Ishikawa (cell line): ENCODE results near the gene ZIC3.

Source experiments
- CEBPB ChIP-seq: IDR thresholded peaks from 2 replicates; pipeline ENCODE4 v1.6.1; 2012
- CREB1 ChIP-seq: IDR thresholded peaks from 2 replicates; pipeline ENCODE4 v1.6.1; 2012; ENCODE audit warnings: low read depth
- EGR1 ChIP-seq: IDR thresholded peaks from 2 replicates; pipeline ENCODE4 v1.6.1; 2012
- EP300 ChIP-seq: IDR thresholded peaks from 2 replicates; pipeline ENCODE4 v1.6.1; 2012; ENCODE audit warnings: borderline replicate concordance
- FOXM1 ChIP-seq: IDR thresholded peaks from 2 replicates; pipeline ENCODE4 v1.6.1; 2012; ENCODE audit warnings: low read depth, borderline replicate concordance
- NFIC ChIP-seq: IDR thresholded peaks from 2 replicates; pipeline ENCODE4 v1.6.1; 2012
- RAD21 ChIP-seq: IDR thresholded peaks from 2 replicates; pipeline ENCODE4 v1.6.1; 2012; ENCODE audit warnings: low read depth
- TAF1 ChIP-seq: IDR thresholded peaks from 2 replicates; pipeline ENCODE4 v1.6.1; 2012; ENCODE audit warnings: low read depth, mild to moderate bottlenecking
- TCF12 ChIP-seq: IDR thresholded peaks from 2 replicates; pipeline ENCODE4 v1.6.1; 2012; ENCODE audit warnings: low read depth
- TEAD4 ChIP-seq: IDR thresholded peaks from 2 replicates; pipeline ENCODE4 v1.6.1; 2012
- YY1 ChIP-seq: IDR thresholded peaks from 2 replicates; pipeline ENCODE4 v1.6.1; 2012; ENCODE audit warnings: low read depth
- ZBTB7A ChIP-seq: IDR thresholded peaks from 2 replicates; pipeline ENCODE4 v1.6.1; 2012; ENCODE audit warnings: low read depth
- TF ChIP-seq, protein P1 (sequence below): IDR thresholded peaks from 2 replicates; pipeline ENCODE4 v1.6.1; 2012
- TF ChIP-seq, protein P2 (sequence below): IDR thresholded peaks from 2 replicates; pipeline ENCODE4 v1.6.1; 2012
- TF ChIP-seq, protein P3 (sequence below): IDR thresholded peaks from 2 replicates; pipeline ENCODE4 v1.6.1; 2012; ENCODE audit warnings: low read depth, mild to moderate bottlenecking

Gene ZIC3

DNA sequence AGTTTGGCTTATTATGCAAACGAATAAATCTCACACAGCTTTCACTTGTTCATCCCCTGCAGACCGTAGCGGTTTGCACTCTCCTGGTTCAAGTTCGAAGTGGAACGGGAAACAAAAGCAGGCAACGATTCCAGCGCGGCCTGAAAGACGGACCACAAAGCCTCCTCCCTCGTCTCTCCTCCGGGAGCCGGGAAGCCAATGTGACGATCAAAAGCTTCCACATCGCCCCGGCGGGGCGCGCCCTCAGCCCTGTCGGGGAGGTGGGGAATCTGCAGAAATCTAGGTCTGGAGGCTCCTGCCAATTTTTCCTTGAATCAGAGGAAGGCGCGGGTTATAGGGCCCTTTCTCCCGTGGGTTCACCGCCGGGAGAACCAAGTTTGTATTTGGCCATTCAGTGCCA, 16.9 kb upstream of the ZIC3 start:
- no peak for TF ChIP-seq RAD21
- TF ChIP-seq NFIC = no peak
- no peak for TF ChIP-seq TCF12
- no peak for TF ChIP-seq ZBTB7A
- TF ChIP-seq, protein P1, sequence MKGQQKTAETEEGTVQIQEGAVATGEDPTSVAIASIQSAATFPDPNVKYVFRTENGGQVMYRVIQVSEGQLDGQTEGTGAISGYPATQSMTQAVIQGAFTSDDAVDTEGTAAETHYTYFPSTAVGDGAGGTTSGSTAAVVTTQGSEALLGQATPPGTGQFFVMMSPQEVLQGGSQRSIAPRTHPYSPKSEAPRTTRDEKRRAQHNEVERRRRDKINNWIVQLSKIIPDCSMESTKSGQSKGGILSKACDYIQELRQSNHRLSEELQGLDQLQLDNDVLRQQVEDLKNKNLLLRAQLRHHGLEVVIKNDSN = no peak
- TF ChIP-seq YY1 = no peak
- TF ChIP-seq CEBPB = no peak
- no peak for TF ChIP-seq CREB1
- TF ChIP-seq FOXM1 = no peak
- TF ChIP-seq EGR1 = no peak
- no peak for TF ChIP-seq TAF1

DNA sequence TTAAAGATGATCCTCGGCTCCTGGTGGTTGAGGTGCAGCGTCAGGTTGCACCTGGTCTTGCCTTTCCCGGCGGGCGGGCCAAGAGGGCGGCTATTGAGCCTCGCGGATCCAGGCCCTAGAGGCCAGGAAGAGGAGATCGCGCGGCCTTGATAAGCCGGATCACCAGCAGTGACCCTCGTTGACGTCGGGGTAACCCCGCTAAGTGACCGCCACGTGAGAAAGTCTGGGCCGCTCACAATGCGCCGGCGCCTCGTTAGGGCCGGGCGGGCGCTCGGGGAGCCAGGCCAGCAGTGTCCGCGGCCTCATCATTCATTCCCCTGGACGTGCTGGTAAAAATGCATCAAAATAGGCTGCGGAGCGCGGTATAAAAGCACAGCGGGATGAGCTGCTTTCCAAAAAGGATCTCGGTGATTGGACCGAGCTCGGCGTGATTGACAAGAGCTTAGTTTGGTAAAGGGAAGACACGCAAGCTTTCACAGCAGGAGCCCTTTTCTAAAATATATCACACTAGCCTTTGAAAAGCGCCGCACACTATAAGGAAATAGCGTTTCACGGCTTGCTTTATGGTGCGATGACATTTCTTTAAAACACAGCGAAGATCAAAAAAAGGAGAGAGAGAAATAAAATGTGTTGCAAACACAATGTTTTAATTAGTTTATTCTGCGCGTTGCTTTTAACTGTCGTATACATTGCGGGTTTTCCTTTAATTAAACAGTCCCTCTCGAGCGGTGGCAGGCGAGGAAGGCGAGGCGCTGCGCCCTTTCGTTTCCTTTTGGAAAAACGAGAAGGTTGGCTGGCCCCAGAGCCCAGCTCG, 15.9 kb upstream of the ZIC3 start:
- TF ChIP-seq EGR1 (no peak), TEAD4 (no peak), NFIC (no peak), CREB1 (no peak), TCF12 (no peak), ZBTB7A (no peak), EP300 (no peak), YY1 (no peak), FOXM1 (no peak), RAD21 (no peak), CEBPB (no peak), TAF1 (no peak)
- TF ChIP-seq, protein P2, sequence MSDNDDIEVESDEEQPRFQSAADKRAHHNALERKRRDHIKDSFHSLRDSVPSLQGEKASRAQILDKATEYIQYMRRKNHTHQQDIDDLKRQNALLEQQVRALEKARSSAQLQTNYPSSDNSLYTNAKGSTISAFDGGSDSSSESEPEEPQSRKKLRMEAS = no peak
- TF ChIP-seq, protein P1 = no peak
- TF ChIP-seq, protein P3, sequence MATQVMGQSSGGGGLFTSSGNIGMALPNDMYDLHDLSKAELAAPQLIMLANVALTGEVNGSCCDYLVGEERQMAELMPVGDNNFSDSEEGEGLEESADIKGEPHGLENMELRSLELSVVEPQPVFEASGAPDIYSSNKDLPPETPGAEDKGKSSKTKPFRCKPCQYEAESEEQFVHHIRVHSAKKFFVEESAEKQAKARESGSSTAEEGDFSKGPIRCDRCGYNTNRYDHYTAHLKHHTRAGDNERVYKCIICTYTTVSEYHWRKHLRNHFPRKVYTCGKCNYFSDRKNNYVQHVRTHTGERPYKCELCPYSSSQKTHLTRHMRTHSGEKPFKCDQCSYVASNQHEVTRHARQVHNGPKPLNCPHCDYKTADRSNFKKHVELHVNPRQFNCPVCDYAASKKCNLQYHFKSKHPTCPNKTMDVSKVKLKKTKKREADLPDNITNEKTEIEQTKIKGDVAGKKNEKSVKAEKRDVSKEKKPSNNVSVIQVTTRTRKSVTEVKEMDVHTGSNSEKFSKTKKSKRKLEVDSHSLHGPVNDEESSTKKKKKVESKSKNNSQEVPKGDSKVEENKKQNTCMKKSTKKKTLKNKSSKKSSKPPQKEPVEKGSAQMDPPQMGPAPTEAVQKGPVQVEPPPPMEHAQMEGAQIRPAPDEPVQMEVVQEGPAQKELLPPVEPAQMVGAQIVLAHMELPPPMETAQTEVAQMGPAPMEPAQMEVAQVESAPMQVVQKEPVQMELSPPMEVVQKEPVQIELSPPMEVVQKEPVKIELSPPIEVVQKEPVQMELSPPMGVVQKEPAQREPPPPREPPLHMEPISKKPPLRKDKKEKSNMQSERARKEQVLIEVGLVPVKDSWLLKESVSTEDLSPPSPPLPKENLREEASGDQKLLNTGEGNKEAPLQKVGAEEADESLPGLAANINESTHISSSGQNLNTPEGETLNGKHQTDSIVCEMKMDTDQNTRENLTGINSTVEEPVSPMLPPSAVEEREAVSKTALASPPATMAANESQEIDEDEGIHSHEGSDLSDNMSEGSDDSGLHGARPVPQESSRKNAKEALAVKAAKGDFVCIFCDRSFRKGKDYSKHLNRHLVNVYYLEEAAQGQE = no peak

DNA sequence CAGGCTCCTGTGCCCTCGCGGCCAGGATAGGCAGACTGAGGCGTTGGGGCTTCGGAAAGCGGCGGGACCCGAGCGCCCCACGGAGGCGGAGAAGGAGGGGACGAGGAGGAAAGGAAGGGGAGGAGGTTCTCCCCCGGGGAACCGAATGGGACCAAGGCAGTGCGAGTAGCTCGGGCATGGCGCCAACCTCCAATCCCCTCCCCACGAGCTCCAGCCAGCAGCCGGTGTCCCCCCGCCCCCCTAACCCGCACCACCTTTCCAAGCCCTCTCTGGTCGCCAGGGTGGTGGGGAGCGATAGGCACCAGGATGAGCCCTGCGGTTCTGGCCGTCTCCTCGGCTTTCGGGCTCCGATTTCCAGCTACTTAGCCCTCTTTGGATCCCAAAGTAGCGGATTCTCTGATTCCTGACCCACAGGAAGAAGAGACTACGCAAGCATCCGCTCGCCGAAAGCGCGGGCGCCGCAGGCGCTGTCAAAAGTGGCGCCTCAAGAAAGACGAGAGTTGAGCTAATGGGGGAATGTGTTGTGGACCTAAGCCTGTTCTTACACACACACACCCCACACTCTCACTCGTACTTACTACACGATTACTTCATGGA, 15.2 kb upstream of the ZIC3 start:
- no peak for TF ChIP-seq ZBTB7A
- TF ChIP-seq CEBPB = no peak
- no peak for TF ChIP-seq TCF12
- no peak for TF ChIP-seq RAD21
- TF ChIP-seq, protein P1 = no peak
- TF ChIP-seq CREB1 = no peak
- TF ChIP-seq, protein P3 = no peak
- TF ChIP-seq FOXM1 = no peak
- TF ChIP-seq EP300 = no peak
- TF ChIP-seq NFIC = no peak
- TF ChIP-seq TEAD4 = no peak

DNA sequence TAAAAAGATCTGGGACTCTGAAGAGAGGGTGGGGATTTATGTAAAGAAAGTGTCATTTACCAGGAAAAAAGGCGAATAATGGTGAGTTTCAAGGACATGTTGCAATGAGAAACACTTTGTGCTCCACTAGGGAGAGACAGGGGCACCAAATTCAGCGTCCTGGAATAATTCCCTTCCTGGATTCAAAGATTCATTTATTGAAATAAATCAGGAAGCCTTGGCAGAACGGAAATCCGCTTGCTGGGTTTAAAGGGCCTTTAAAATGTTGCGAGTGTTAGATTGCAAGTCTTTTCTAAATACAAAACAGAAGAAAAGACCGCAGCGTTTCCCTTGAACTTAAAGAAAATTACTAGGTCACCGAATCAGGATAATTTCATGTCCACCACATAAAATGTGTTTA, 3.8 kb upstream of the ZIC3 start:
- no peak for TF ChIP-seq ZBTB7A
- no peak for TF ChIP-seq CEBPB
- TF ChIP-seq TAF1 = no peak

DNA sequence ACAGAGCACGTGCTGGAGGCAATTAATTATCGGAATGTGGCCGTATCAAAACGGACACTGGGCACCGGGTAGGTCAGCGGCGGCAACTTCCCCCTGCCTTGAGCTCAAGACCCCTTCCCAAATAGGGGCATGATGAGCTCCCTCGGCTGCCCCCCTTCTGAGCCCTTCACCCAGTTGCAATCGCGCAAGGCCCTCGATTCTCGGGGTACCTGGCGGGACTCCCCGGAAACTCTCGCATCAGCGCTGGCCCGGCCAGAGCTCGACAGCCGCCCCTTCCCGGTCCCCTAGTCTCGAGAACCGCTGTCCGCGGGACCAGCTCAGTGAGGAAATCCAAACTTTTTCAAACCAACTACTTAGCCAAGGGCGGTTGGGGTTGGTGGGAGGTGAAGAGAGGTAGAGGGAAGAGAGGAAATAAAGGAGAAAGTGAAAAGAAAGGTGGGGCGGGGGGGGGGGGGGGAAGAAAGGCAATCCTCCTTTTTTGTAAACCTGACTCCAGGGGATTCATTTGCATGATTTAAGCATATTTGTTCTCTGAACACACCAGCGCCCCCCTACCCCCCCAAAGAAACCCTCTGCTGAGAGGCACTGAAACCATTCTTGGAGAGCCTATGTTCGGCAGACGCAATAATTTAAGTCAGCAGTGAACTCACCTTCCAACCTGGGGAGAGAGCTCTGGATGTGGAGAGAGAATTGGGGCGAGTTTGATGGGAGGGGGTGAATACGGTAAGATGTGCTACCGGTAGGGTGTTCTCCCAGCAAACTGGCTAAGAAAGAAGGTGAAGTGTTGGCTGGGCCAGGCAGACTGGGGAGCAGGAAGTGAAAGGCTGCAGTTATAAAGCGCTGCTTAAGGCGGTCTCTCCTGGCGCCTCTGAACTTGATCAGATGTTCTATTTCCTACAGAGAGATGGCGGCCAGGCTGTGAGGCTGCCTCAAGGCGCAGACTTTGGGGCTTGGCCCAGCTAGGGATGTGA, 2.0 kb upstream of the ZIC3 start:
- TF ChIP-seq TCF12 = no peak
- TF ChIP-seq RAD21 = no peak
- no peak for TF ChIP-seq FOXM1
